DMS 273 (cell line): ENCODE results near the gene ZNF736.
"Not testable (repeated sequence)": the region's sequence is repeated elsewhere in the genome, so short reads cannot be mapped to it uniquely, and the experiment has no call there.

Experiments
- DNase-seq: peaks from one replicate; lab custom pipeline; 2025; ENCODE audit not compliant: unreplicated experiment; lab: John Stamatoyannopoulos, UW

ZNF736 gene

GRCh38 chr7:64313740-64314491, at the start of gene ZNF736:
ZNF736 (plus strand) TSS chr7:64313961; CDS start chr7:64314151, 190 bp downstream.
- DNase-seq, result peak; percentile 99

GRCh38 chr7:64266341-64266919, 47.3 kb upstream of the ZNF736 start:
- no peak for DNase-seq

GRCh38 chr7:64277630-64278029, 36.1 kb upstream of the ZNF736 start:
- DNase-seq, result no peak

GRCh38 chr7:64294701-64295420, 18.9 kb upstream of the ZNF736 start:
- DNase-seq, result no peak

GRCh38 chr7:64297418-64297817, 16.3 kb upstream of the ZNF736 start:
- not testable (repeated sequence) for DNase-seq

- no peak for DNase-seq
Measured at GRCh38 chr7:64300641-64301405, 12.9 kb upstream of the ZNF736 start.

- DNase-seq, result peak; percentile 98
Measured at GRCh38 chr7:64307254-64308015, 6.3 kb upstream of the ZNF736 start.

GRCh38 chr7:64308016-64308270, 5.8 kb upstream of the ZNF736 start:
- peak; percentile 43 for DNase-seq

- DNase-seq, result no peak
Measured at GRCh38 chr7:64310426-64310825, 3.3 kb upstream of the ZNF736 start.

- DNase-seq, result peak; percentile 20
Measured at GRCh38 chr7:64312826-64313225, 935 bp upstream of the ZNF736 start.

- peak; percentile 34 for DNase-seq
Measured at GRCh38 chr7:64314566-64314965, 805 bp downstream of the ZNF736 start.

GRCh38 chr7:64316031-64316742, 2.4 kb downstream of the ZNF736 start:
- not testable (repeated sequence) for DNase-seq

GRCh38 chr7:64320547-64321513, 7.1 kb downstream of the ZNF736 start:
- peak; percentile 24 for DNase-seq

- DNase-seq, result not testable (repeated sequence)
Measured at GRCh38 chr7:64324166-64324565, 10.4 kb downstream of the ZNF736 start.

GRCh38 chr7:64348713-64349210, 35.0 kb downstream of the ZNF736 start:
- DNase-seq, result not testable (repeated sequence)

GRCh38 chr7:64359543-64359942, 45.8 kb downstream of the ZNF736 start:
- no peak for DNase-seq

GRCh38 chr7:64371116-64371515, 57.4 kb downstream of the ZNF736 start:
- no peak for DNase-seq

GRCh38 chr7:64373017-64373416, 59.3 kb downstream of the ZNF736 start:
- DNase-seq, result no peak

GRCh38 chr7:64400401-64400800, 86.6 kb downstream of the ZNF736 start:
- no peak for DNase-seq
